H1 (cell line): ENCODE data around the gene TRAF3.

ENCODE experiments used
- CEBPB ChIP-seq: IDR thresholded peaks from 2 replicates; pipeline ENCODE4 v1.6.1; 2012; ENCODE audit warnings: low read depth, low read length
- CTCF ChIP-seq, 3 experiments: IDR thresholded peaks; 1 replicate in 2 of 3; 2 replicates in 1 of 3; pipeline versions ENCODE4 v1.5.1 to v1.6.1; 2011; ENCODE audit warnings: low read length in 3 of 3, mild to moderate bottlenecking in 3 of 3, inconsistent platforms in 2 of 3, low read depth in 1 of 3, moderate library complexity in 1 of 3; ENCODE audit not compliant: insufficient read depth in 1 of 3; ENCODE audit errors: control extremely low read depth in 1 of 3
- RXRA ChIP-seq: IDR thresholded peaks from 2 replicates; pipeline ENCODE4 v1.6.1; 2011; ENCODE audit warnings: low read depth, mild to moderate bottlenecking, low read length, moderate library complexity; ENCODE audit not compliant: insufficient read depth
- ZNF274 ChIP-seq: IDR thresholded peaks from 2 replicates; pipeline ENCODE4 v1.7.0; 2012; ENCODE audit warnings: low read length, borderline replicate concordance; ENCODE audit errors: extremely low read depth

- no peak for TF ChIP-seq CEBPB
- TF ChIP-seq CTCF (IDR thresholded peaks at IDR 0.05; ENCODE audit: control extremely low read depth in 1 of 3, insufficient read depth in 1 of 3, low read depth in 1 of 3, low read length in 3 of 3): no peak; a peak in 1 of 4 replicates
- no peak for TF ChIP-seq RXRA
- TF ChIP-seq ZNF274: no peak
Observed at GRCh38 chr14:102930138-102930752, 153.0 kb downstream of the TRAF3 start.
